HG03039 (cell line): ENCODE measurements around the gene CNPY4.

ENCODE experiments used
- ATAC-seq: cut with Tn5 transposase; IDR thresholded peaks from one replicate; pipeline ENCODE4 v1.9.1; 2021; ENCODE audit warnings: mild to moderate bottlenecking, moderate library complexity; ENCODE audit not compliant: unreplicated experiment

The CNPY4 gene, protein sequence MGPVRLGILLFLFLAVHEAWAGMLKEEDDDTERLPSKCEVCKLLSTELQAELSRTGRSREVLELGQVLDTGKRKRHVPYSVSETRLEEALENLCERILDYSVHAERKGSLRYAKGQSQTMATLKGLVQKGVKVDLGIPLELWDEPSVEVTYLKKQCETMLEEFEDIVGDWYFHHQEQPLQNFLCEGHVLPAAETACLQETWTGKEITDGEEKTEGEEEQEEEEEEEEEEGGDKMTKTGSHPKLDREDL

DNA sequence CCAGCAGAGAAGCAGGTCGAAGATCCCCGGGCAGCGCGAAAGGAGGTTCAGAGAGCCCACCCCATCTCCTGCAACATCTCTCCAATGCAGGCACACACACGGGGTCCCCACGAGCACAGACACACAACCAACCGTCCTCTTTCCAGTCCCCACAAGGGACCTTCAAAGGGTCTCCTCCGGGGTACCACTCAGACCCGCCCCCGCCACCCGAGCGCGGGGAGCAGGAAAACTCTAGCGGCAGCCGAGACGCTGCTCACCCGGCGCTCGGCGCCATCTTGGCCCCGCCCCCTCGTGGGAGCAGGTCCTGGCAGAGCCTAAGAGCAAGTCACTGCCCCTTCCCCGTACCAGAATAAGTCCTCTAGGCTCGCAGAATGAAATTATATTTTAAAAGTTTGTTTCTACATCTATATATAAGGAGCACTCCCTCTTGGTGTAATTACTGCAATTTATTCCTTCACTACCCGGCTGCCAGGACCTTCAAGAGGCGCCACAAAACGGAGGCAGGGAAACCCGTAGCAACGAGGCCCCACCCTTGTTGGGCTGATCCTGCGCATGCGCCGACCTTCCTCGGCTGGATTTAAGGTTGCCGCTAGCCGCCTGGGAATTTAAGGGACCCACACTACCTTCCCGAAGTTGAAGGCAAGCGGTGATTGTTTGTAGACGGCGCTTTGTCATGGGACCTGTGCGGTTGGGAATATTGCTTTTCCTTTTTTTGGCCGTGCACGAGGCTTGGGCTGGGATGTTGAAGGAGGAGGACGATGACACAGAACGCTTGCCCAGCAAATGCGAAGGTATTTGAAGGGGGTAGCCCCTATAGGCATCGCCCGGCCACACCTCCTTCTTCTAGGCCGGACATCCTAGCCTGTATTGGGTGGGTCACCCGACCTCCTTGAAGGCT is at the start of gene CNPY4, which contains the start of gene TAF6:
Gene CNPY4 (plus strand): TSS at position 563 of the 898 bp plus-strand sequence. CDS start 111 bp downstream, at position 674.
Gene TAF6 (minus strand): TSS at position 287 of the 898 bp plus-strand sequence. CDS start 5,149 bp downstream, outside the sequence.
- peak; percentile 76 for ATAC-seq

DNA sequence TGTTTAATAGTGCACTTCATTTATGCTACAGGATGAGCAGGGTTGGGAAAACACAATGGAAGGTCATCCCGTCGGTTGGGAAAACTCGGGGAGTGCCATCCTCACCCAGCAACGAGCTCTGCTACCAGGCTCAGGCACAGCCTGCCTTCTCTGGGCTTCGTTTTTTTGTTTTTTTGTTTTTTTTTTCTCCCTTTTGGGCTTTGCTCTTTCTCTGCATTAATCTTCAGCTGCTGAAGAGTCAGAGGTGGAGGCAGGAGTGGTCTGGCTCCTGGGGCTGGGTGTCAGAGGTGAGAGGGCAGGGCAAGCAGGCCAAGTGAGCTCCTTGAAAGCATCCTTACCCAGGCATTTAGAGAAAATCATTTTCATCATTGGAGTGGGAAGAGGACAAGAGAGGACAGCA is 49.4 kb upstream of the CNPY4 start:
- ATAC-seq = no peak

DNA sequence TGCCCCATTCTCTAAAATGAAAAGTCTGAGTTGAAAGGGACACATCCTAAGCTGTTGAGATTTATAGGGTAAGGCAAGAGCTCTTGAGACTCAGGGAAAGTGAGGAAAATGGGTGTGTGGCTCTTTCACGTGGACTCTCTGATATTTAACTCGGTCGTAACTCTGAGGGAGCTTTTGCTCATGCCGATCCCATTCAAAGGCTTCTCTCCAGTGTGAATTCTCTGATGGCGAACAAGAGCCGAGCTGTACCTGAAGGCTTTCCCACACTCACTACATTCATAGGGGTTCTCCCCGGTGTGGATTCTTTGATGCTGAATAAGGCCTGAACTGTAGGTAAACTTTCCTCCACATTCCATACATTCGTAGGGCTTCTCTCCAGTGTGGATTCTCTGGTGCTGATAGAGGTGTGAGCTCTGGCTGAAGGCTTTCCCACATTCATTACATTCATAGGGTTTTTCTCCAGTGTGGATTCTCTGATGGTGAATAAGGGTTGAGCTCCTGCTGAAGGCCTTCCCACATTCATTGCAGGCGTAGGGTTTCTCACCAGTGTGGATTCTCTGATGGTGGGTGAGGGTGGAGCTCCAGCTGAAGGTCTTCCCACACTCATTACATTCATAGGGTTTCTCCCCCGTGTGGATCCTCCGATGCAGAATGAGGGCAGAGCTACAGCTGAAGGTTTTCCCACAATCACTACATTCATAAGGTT is 48.3 kb upstream of the CNPY4 start:
- no peak for ATAC-seq

DNA sequence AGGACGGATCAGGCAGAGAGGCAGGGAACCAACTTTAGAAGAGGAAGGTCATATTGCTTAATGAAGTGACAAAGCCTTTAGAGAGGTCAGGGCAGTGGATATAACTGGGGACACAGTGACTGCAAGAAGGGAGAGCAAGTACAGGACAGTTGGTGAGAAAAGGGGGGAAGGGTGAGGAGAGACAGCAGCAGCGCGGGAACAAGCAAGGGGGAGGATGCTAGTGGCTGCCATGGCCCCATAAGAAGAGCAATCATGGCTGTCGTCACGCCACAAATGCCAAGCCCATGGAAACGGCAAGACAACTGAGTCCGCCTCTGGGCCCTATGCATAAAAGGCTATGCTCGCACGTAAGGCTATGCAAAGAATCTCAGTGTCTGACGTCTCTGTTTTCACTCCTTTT is 47.0 kb upstream of the CNPY4 start:
- no peak for ATAC-seq

DNA sequence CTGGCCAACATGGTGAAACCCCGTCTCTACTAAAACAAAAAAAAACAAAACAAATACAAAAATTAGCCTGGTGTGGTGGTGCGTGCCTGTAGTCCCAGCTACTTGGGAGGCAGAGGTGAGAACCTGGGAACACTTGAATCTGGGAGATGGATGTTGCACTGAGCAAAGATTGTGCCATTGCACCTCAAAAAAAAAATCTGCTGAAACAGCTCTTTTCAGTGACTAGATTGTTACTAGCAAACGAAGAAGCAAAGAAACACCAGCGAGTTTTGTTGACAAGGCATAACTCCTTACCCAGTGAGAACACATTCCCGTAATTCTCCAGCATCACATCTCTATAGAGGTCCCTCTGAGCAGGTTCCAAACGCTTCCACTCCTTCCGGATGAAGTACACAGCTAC is 44.6 kb upstream of the CNPY4 start:
- no peak for ATAC-seq

DNA sequence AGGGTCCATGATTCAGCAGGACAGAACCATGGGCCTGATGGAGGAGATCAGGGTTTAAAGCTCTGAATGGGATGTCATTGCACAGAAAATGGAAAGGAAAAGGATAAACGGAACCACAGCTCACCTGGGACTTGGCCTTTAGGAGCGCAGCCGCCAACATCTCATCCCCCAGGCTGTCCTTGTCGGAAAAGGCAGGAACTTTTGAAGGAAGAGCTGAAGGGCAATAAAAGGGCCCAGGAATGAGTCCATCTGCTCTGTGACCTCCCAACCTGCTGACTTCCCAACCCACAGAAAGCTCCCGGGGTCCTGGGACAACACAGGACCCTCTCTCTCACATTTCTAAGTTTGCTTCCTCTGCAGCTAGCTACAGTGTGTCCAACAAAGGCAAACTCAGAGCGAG is 44.0 kb upstream of the CNPY4 start:
- ATAC-seq = no peak

DNA sequence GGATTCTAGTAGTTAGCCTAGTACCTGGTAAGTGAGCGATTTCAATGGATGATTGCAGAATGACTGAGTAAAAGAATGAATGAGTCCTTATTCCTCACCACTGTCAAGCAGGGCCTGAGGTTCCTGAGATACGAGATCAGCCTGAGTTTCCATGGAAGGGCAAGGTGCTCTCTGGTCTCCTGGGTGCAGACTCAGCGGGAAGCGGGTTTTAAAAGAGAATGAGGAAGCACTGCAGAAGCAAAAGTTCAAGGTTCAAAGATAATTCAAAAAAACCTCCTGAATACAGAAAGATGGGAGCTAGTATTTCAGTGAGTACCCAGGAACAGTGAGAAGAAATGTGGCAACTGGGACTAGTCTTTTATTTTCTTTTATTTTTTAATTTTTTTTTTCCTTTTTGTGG is 42.2 kb upstream of the CNPY4 start:
- ATAC-seq = no peak

DNA sequence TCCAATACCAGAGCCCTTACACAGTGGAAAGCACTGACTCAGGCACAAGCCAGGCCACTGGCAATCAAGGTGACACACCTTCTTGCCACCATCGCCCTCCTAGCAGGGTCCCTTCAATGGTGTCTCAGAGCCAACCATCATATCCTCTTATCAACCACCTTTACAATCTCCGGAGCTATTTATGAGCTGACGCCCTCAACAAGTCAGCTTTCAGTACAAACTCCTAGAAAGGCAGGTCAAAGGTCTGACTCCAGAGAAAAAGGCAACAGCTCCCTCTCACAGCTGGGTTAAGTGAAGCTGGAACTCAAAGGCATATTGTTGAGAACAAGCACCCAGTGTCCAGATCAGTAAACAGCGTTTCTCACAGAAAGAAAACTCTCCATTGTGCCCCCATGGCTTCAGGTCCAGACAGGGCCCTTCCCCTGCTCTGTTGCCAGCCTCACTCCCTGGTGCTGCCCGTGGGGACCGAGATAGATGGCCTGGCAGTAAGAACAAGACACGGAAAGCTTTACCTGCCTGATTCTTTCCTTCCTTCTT is 40.3 kb upstream of the CNPY4 start:
- ATAC-seq = no peak

DNA sequence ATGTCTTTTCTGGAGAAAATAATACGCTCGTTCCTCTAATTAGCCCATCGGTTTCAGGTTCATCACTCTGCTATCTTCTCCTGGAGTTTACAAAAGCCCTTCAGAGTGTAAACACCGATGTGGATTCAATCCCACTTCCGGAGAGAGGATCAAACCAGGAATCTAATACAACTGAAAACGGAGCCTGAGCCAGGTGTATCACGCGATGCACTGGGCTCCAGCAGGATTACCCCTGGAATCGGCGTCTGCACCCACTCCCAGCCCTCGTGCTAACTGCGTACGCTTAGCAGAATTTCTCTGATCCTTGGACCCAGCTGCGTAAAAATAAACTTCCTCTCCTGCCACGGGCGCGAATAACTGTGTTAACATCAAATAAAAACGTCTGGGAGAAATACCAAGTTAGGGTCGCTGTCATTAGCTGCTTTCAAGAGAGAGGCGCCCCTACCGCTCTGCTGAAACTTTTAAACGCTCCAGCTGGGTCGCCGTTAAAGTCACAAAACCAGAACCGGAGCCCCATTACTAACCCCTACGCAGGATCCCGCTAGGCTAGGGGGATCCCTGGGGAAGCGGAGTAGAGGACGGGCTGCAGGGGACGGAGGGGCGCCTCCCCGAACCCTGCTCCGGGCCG is 38.4 kb upstream of the CNPY4 start:
- no peak for ATAC-seq

DNA sequence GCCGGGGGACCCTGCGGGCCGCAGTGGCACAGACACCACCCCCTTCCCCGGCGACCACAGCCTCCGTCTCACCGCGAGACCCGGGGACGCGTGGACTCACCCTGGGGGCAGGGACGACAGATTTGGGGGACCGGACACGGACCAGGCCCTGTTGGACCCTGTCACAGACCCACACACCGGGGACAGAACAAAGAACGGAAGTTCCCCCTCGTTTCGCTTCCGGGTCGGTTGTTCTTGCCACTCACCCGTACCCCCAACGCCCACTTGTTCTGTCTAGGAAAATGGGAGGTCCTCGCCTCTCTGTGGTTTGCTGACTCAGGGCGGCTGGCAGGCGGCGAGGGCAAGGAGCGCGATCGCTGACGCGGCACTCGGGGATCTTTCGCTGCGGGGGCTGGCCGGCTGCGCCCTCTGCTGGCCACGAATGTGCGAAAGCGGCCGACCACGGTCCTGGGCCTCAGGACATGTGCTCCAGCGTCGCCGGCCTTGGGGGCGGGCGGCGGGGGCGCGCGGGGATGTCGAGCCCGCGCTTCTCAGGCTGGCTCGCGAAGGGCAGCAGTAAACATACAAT is 37.8 kb upstream of the CNPY4 start, which contains the start of gene ZNF3:
Gene ZNF3 (minus strand): TSS at position 189 of the 568 bp plus-strand sequence. CDS start 4,366 bp downstream, outside the sequence.
- ATAC-seq = peak; percentile 78

DNA sequence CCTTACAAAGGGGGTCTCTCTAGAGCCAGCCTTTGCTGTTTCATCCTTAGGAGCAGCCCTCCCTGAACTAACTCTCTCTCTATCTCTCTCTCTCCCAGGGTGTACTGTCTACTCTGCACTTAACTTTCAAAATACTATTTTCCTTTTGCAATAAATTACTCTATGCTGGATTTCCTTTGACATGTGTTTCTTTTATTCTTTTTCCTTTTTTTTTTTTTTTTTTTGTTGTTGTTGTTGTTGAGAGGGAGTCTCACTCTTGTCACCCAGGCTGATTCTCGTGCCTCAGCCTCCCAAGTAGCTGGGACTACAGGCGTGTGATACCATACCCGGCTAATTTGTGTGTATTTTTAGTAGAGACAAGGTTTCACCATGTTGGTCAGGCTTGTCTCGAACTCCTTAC is 36.5 kb upstream of the CNPY4 start:
- peak; percentile 0 for ATAC-seq

DNA sequence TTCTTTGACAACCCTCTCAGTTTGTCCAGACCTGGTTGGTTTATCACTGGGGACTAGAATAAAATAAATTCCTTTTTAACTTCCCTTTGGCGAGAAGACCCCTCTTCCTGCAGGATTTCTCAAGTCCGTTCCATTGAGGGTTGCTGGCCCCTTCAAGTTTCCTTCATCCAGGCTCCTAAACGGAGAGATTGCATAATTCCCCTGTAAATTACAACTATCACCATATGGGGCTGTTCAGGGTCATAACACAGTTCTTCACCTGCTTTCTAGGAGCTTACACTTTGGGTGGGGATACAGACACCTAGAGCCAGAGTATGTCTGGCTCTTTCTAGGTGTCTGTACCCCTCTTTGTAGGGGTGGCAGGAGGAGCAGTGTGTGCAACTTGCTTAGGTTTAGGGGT is 33.9 kb upstream of the CNPY4 start:
- ATAC-seq = no peak

DNA sequence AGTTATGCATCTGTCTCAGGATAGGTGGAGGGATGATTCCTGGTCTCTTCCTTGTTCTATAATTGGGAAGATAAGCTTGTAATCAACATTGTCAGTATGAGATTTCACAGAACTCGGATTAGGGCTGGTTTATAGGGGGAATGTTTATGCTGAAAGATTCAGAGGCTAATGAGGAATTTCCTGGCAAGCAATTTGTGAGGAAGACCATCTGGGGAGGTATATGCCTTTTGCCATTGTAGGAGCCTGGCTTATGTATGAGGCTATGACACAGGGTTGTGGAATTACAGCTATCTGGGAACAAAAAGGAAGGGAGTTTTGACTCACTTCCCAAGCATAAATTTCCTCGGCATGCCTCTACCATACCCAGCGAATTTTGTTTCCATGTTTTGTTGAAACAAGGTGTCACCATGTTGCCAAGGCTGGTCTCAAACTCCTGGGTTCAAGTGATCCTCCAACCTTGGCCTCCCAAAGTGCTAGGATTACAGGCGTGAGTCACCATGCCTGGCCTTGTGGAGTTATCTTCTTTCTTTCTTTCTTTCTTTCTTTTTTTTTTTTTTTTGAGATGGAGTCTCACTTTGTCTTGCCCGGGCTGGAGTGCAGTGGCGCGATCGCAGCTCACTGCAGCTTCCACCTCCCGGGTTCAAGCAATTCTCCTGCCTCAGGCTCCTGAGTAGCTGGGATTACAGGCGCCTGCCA is 32.2 kb upstream of the CNPY4 start:
- ATAC-seq = no peak

DNA sequence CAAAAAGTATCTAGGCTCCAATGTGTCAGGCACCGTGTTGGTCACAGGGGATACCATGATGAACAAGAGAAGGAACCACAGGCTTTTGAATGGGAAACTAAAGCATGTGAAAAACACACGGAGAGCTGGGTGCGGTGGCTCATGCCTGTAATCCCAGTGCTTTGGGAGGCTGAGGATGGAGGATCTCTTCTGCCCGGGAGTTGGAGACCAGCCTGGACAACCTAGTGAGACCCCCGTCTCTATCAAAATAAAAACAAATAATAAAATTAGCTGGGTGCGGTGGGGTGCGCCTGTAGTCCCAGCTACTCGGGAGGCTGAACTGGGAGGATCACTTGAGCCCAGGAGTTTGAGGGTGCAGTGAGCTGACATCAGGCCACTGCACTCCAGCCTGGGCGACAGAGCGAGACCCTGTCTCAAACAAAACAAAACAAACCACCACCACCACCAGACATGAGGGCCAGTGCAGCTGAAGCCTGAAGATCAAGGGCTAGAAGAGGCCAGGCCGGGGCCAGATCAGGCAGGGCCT is 31.3 kb upstream of the CNPY4 start:
- no peak for ATAC-seq

DNA sequence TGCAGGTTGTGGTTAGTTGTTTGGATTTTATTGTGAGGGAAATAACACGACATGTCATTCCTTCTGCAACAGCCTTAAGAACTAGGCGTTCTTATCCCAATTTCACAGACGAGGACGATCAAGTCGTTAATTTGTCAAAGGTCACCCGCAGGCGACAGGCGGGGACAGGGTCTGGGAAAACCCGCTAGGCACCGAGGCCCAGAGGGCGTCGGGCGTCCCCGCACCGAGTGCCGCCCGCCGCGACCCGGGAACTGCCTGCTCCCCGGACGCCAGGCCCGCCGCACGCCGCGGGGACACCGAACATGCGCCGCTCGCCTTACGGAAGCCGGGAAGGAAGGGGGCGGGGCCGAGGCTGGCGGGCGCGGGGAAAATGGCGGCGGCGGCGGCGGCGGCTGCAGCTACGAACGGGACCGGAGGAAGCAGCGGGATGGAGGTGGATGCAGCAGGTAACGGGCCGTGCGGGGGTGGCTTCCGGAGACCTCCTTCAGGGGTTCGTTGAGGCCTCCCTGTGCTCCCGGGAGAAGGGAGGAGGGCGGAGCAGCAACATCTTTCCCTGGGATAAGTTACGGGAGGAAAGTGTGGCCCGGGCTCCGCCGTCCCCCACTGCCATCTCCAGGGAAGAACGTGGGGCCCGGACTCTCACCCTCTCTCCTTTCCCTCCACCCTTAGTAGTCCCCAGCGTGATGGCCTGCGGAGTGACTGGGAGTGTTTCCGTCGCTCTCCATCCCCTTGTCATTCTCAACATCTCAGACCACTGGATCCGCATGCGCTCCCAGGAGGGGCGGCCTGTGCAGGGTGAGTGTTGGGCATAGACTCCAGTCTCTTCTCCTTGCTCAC is 30.6 kb upstream of the CNPY4 start, which contains the start of gene COPS6:
Gene COPS6 (plus strand): TSS at position 349 of the 837 bp plus-strand sequence. CDS start 22 bp downstream, at position 371.
- ATAC-seq = peak; percentile 52

DNA sequence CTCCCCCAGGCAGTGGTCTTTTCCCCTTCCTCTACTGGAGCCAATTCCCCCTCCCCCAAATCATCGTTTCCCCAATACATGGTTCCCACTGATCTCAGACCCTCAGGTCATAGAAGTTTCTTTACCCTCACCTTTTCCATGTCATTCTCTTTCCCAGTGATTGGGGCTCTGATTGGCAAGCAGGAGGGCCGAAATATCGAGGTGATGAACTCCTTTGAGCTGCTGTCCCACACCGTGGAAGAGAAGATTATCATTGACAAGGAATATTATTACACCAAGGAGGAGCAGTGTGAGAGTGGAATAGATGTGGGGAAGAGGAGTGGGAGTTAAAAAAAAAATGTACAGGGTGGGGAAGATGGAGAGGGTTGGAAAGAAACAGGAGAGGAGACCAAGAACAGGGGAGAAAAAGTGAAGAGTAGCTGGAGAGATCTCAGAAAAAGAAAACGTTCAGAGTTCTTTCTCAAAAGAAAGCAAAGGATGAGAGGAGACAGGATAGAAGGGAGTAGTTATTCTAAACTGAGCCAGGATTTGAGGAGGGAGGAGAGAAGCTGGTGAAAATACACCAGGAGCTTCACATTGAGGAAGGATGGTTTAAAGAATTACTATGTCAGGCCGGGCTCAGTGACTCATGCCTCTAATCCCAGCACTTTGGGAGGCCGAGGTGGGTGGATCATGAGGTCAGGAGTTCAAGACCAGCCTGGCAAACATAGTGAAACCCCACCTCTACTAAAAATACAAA is 29.8 kb upstream of the CNPY4 start:
- no peak for ATAC-seq

DNA sequence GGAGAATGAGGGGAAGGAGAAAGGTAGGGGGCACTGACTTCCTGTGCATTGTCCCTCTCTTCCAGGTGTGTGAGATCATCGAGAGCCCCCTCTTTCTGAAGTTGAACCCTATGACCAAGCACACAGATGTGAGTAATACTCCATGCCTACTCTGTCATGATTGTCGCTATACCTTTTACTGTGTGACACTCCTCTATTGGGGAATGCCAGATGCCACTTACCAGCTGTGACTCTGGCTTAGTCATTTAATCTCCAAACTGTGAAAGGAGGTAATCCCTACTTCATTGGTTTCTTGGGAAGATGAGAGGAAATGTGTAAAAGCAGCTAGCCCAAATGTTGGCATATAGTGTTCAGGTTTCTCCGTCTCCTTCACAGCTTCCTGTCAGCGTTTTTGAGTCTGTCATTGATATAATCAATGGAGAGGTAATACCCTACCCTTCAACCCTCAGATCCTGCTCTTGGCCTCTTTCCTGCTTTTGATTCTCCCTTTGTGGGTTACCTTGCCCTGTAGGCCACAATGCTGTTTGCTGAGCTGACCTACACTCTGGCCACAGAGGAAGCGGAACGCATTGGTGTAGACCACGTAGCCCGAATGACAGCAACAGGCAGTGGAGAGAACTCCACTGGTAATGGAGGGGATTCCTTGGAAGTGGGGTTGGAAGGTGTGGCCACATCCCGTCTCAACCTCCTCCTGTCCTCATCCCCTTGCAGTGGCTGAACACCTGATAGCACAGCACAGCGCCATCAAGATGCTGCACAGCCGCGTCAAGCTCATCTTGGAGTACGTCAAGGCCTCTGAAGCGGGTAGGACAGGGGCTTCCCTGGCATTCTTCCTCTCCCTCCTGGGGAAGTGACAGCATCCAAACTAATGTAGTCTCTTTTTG is 28.7 kb upstream of the CNPY4 start:
- ATAC-seq = no peak
